Thyroid gland (tissue), 4 donors: Measurements from ENCODE around the gene HBD. TPM values are rescaled to one million over a fixed set of nuclear protein-coding genes. Genes with fewer than 3 reads are reported as not detected.

Experiments used
- DNase-seq, 2 donors: peaks; one replicate each; pipeline ENCODE4 v3.0.0-alpha.2; 2019
- H3K27ac ChIP-seq, 3 donors: fragments of 200-600 bp; sonication (generic); 1 replicate in 2 of 3; 2 replicates in 1 of 3; pipeline ENCODE4 v1.5.1; 2016 to 2019; ENCODE audit warnings: mild to moderate bottlenecking in 1 of 3, moderate library complexity in 1 of 3
- H3K27me3 ChIP-seq: fragments of 200-600 bp; sonication (generic); one replicate; pipeline ENCODE4 v1.5.1; 2019
- H3K36me3 ChIP-seq, 2 donors: fragments of 200-600 bp; sonication (generic); one replicate each; pipeline ENCODE4 v1.5.1; 2016 to 2019
- H3K4me1 ChIP-seq, 2 donors: fragments of 200-600 bp; sonication (generic); one replicate each; pipeline ENCODE4 v1.5.1; 2017 to 2019
- H3K4me3 ChIP-seq, 3 donors: fragments of 200-600 bp; sonication (generic); replicated peaks in 1 of 3; 1 replicate in 2 of 3; 2 replicates in 1 of 3; pipeline ENCODE4 v1.5.1; 2016; ENCODE audit warnings: mild to moderate bottlenecking in 1 of 3
- H3K9me3 ChIP-seq: fragments of 200-600 bp; sonication (generic); one replicate; pipeline ENCODE4 v1.5.1; 2017
- POLR2A ChIP-seq, 2 donors: fragments of 450-650 bp; IDR thresholded peaks; one replicate each; pipeline ENCODE4 v1.6.1; 2017; ENCODE audit warnings: antibody characterized with exemption in 2 of 2, mild to moderate bottlenecking in 2 of 2, moderate library complexity in 1 of 2
- WGBS, 2 donors: methylation state at CpG; one replicate each; pipeline ENCODE4 v1.1.5; 2017; 5-methylcytosine and 5-hydroxymethylcytosine counted together
- intact Hi-C: fragments of 100-400 bp; cut with DNase I; formaldehyde crosslinking; loops from one replicate; pipeline ENCODE4 v1.15.1; 2023
- total RNA-seq, 4 donors: library from RNA; depleted of rRNA; stranded (reverse); fragments of >200 nt; gene quantifications; one replicate each; pipeline ENCODE4 v1.2.3, GENCODE V29; 2016
- TF ChIP-seq, protein P1 (sequence below), 6 experiments: fragments of 200-600 bp in 3 of 6; fragments of 450-650 bp in 3 of 6; sonication (generic) in 3 of 6; IDR thresholded peaks; one replicate each; pipeline ENCODE4 v1.5.1; 2016 to 2019; ENCODE audit warnings: antibody characterized with exemption in 6 of 6, mild to moderate bottlenecking in 2 of 6, inconsistent platforms in 1 of 6, moderate library complexity in 1 of 6

Gene HBD
- total RNA-seq, 4 donors from 2014 or later = 1.0 TPM; not detected in 3

DNA sequence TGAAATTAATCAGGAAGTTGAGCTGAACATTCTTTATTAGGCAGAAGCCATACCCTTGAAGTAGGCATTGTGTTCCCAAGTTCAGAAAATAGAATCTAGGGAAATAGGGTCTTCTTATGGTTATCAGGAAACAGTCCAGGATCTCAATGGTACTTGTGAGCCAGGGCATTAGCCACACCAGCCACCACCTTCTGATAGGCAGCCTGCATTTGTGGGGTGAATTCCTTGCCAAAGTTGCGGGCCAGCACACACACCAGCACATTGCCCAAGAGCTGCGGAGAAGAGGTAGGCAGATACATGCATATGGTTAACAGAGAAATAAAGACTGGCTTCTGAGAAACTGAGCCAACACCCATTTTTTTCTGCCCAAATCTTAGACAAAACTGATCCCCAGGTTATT, 1.5 kb downstream of the HBD start:
- DNase-seq = no peak
- Histone ChIP-seq H3K27ac (no peak overlapping the region), H3K9me3 (no peaks in the 10 kb centered on the region), H3K36me3 (no peaks in the 10 kb centered on the region), H3K4me1 (no peaks in the 10 kb centered on the region), H3K27me3 (no peaks in the 10 kb centered on the region), H3K4me3 (no peak overlapping the region)
- TF ChIP-seq POLR2A (IDR thresholded peaks at IDR 0.05) = no peak
- TF ChIP-seq, protein P1, sequence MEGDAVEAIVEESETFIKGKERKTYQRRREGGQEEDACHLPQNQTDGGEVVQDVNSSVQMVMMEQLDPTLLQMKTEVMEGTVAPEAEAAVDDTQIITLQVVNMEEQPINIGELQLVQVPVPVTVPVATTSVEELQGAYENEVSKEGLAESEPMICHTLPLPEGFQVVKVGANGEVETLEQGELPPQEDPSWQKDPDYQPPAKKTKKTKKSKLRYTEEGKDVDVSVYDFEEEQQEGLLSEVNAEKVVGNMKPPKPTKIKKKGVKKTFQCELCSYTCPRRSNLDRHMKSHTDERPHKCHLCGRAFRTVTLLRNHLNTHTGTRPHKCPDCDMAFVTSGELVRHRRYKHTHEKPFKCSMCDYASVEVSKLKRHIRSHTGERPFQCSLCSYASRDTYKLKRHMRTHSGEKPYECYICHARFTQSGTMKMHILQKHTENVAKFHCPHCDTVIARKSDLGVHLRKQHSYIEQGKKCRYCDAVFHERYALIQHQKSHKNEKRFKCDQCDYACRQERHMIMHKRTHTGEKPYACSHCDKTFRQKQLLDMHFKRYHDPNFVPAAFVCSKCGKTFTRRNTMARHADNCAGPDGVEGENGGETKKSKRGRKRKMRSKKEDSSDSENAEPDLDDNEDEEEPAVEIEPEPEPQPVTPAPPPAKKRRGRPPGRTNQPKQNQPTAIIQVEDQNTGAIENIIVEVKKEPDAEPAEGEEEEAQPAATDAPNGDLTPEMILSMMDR (IDR thresholded peaks at IDR 0.05) = no peak
- WGBS, 2 donors = 92 to 94% methylated on average over 2 of the region's 2 CpGs
- intact Hi-C loops = no loop called here

DNA sequence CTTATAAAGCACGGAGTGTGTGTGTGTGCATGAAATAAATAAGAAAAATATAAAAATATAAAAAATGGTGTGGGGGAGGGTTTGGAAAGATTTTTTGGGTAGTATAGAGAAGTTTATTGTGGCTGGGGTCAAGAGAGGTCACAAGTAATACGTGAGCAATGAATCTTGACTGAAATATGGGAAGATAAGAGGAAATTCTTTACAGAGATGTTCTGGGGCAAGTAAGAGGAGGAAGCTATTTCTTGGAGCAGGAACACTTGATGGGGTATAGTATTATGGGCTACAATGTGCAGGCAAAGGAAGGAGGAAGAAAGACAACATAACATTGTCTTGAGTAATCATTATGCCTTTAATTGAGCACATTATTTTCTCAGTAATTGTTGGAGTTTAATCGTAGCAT, 2.1 kb downstream of the HBD start:
- Histone ChIP-seq H3K4me1 (no peaks in the 10 kb centered on the region), H3K36me3 (no peaks in the 10 kb centered on the region), H3K4me3 (no peak overlapping the region), H3K9me3 (no peaks in the 10 kb centered on the region), H3K27ac (no peak overlapping the region), H3K27me3 (no peaks in the 10 kb centered on the region)
- WGBS, 2 donors = 76% methylated on average over 3 of the region's 3 CpGs
- TF ChIP-seq, protein P1 (IDR thresholded peaks at IDR 0.05) = no peak
- TF ChIP-seq POLR2A (IDR thresholded peaks at IDR 0.05) = no peak
- intact Hi-C loops = no loop called here
- DNase-seq = no peak

DNA sequence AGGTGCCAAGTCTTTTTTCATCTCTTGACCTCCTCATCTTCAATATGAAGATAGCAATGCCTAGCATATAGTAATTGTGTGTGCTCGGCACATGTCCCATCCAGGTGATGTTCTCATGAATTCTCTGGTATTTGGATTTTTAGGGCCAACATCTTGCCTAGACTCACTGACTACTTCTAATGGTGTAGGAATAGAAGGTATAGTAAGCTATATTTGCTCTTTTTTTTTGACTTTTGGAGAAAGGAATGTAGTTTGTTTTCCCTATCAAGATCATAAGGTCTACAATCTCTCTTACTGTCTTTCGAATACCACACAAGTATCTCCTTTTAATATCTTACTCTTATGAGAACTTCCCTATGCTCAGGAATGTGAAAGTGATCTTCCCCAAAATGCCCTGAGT, 3.2 kb downstream of the HBD start:
- TF ChIP-seq, protein P1 (IDR thresholded peaks at IDR 0.05) = no peak
- TF ChIP-seq POLR2A (IDR thresholded peaks at IDR 0.05) = no peak
- no peaks in the 10 kb centered on the region for H3K9me3 ChIP-seq
- H3K27ac ChIP-seq = no peak overlapping the region
- H3K36me3 ChIP-seq = no peaks in the 10 kb centered on the region
- no peak overlapping the region for H3K4me3 ChIP-seq
- no peaks in the 10 kb centered on the region for H3K27me3 ChIP-seq
- no peaks in the 10 kb centered on the region for H3K4me1 ChIP-seq
- no peak for DNase-seq
- 89 to 91% methylated on average over 2 of the region's 2 CpGs for WGBS, 2 donors
- intact Hi-C loops = no loop called here

DNA sequence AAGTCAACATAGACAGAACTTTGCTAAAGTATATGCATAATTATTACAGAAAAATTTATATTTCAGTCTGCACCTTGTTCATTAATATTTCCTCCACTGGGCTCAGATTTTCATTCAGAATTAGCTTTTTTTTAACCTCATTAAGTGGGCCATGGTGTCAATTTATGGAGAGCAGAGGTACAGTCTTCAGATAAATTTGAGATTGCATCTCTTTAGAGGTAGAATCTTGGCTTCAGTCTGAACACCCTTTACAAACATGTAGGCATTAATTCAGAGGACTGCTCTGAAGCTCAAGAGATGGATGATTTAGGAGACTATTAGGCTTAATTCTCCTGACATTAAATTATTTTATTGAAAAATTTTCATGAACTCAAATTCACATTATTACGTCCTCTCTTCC, 4.0 kb downstream of the HBD start:
- TF ChIP-seq, protein P1 (IDR thresholded peaks at IDR 0.05) = no peak
- TF ChIP-seq POLR2A (IDR thresholded peaks at IDR 0.05) = no peak
- H3K4me3 ChIP-seq = no peak overlapping the region
- H3K9me3 ChIP-seq = no peaks in the 10 kb centered on the region
- H3K36me3 ChIP-seq = no peaks in the 10 kb centered on the region
- intact Hi-C loops = no loop called here
- 95% methylated on average over 1 of the region's 1 CpG for WGBS, 2 donors
- DNase-seq = no peak
- no peak overlapping the region for H3K27ac ChIP-seq
- no peaks in the 10 kb centered on the region for H3K4me1 ChIP-seq
- no peaks in the 10 kb centered on the region for H3K27me3 ChIP-seq

DNA sequence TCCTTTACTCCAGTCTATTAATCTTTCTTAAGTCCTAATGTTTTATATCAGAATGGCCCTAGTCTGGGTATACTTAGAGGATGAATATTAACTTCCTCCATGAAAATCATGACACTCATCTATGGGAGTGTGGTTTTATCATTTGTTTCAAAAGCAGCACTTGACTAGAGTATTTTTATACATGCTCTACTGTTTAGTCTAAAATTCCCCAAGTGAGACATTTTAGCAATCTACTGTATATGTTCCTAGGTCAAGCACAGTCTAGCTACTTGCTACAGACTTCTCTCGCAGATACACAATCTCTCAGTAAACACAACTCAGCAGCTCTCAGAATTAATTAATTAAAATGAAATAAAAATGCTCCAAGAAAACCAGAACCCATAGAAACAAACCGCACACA, 4.5 kb downstream of the HBD start:
- 88 to 93% methylated on average over 2 of the region's 2 CpGs for WGBS, 2 donors
- intact Hi-C loops = no loop called here
- Histone ChIP-seq H3K27me3 (no peaks in the 10 kb centered on the region), H3K4me1 (no peaks in the 10 kb centered on the region), H3K36me3 (no peaks in the 10 kb centered on the region), H3K27ac (no peak overlapping the region), H3K4me3 (no peak overlapping the region), H3K9me3 (no peaks in the 10 kb centered on the region)
- no peak for DNase-seq
- TF ChIP-seq, protein P1 (IDR thresholded peaks at IDR 0.05) = no peak
- no peak for TF ChIP-seq POLR2A (IDR thresholded peaks at IDR 0.05)
